Breast epithelium (tissue), 3 donors: ENCODE data around the gene DYRK1A.

Experiments used
- CTCF ChIP-seq, 3 donors: fragments of 450-650 bp; IDR thresholded peaks; one replicate each; pipeline ENCODE4 v1.5.1; 2016 to 2017; ENCODE audit warnings: antibody characterized with exemption in 3 of 3, mild to moderate bottlenecking in 3 of 3, moderate library complexity in 3 of 3
- POLR2A ChIP-seq: fragments of 450-650 bp; IDR thresholded peaks from one replicate; pipeline ENCODE4 v1.6.1; 2016; ENCODE audit warnings: antibody characterized with exemption, mild to moderate bottlenecking, moderate library complexity

GRCh38 chr21:37450445-37450941, 83.9 kb downstream of the DYRK1A start:
- TF ChIP-seq CTCF (IDR thresholded peaks at IDR 0.05) (no peak), POLR2A (no peak)
